Fibroblast of gingiva (primary cell): ENCODE data around the gene WDR33.

ENCODE experiments used
- DNase-seq: peaks from one replicate; pipeline ENCODE4 v3.0.0-alpha.2; 2011; ENCODE audit warnings: low read depth

WDR33 gene

DNA sequence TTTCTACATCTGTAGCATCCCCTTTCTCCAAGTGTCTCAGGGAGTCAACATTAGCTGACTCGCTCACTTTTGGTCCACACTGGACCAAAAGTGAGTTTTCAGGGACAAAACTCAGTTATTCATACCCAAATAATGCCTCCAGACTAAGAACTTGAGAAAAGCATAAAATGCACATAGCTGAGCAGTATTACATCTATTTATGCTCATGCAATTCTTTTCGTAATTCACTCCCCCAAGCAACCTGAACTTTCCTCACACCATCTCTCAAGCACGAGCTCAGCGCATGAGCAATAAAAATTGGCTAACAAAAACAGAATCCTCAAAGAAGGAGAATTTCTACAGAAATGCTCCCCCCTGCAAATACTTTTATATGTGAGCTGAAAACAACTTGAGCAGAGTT is 92.7 kb downstream of the WDR33 start:
- no peak for DNase-seq

DNA sequence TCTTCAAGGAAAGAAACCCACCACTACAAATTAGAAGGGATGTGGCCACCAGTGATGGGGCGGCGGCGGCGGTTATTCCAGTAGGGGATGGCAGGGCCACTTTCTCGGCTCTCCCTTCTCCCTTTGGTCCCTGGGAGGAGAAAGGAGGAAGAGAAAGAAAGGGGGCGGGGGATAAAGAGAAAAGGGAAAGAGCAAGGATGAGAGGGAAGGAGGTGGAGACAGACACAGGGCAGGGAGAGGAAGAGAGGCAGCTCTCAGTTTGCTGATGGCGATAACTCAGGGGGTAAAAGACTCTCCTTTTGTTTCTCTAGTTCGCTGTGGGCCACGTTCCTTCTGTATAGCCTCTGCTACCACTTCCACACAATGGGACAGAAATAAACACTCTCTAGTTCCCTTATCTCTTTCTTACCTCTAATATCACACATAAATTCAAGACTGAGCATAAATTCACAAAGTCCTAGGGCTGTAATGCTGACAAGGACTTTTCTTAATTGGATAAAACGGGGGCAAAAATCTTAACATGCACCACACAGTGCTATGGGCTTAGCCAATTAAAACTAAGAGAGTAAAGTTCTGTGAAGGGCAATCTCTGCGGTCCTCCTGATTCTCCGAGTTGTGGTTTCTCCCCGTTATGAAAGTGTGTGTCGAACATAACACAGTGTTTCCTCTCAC is 95.1 kb downstream of the WDR33 start:
- DNase-seq = no peak

DNA sequence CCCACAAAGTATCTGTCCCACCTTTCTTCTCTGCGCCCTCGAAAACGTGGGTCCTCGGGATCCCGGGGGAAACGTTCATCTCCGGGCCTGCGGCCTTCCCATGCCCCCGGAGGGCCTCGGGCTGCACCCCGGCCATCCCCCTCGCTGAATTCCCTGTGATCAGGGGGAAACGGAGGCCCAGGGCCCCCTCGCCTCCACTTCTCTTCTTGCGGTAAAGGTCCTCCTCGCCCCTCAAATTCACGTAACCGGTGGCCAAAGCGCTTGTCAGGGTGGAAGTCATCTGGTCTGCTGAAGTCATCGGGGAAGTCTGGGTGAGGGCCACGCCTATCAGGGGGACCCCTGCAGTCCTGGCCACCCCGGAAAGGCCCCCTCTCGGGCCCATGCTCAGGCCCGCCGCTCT is 97.4 kb downstream of the WDR33 start:
- no peak for DNase-seq

DNA sequence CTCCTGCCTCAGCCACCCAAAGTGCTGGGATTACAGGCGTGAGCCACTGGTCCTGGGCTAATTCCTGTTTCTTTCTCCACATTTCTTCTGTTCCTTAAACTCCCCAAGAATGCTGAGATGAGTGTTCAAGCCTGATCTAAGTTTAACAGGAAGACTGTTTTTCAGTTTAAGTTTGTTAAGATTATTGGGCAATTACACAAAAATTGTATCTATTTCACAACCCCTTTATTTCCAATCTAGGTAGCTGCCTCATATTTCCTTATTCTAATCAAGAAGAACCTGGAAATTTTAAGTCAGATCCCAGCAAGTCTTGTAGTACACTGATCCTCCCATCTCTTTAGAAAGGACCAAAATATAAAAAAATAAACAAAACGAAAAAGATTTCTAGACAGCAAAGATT is 98.0 kb downstream of the WDR33 start:
- no peak for DNase-seq

DNA sequence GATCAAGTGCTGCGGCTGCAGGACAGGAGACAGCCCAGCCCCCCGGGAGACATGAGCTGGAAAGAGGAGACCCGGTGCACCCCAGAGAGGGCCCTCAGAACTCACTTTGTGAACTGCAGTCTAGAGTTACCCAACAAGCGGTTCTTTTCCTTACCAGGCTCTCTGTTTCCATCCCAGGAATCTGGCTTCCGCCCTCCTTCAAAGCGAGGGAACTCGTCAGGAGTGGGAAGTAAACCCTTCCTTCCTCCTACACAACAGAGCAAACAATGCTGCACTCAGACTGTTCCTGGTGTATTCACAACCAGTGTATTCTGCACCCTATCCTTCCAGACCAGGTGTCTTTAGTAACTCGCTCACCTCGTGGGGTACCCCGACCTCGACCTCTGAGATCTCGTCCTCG is 101.6 kb downstream of the WDR33 start:
- DNase-seq = no peak

DNA sequence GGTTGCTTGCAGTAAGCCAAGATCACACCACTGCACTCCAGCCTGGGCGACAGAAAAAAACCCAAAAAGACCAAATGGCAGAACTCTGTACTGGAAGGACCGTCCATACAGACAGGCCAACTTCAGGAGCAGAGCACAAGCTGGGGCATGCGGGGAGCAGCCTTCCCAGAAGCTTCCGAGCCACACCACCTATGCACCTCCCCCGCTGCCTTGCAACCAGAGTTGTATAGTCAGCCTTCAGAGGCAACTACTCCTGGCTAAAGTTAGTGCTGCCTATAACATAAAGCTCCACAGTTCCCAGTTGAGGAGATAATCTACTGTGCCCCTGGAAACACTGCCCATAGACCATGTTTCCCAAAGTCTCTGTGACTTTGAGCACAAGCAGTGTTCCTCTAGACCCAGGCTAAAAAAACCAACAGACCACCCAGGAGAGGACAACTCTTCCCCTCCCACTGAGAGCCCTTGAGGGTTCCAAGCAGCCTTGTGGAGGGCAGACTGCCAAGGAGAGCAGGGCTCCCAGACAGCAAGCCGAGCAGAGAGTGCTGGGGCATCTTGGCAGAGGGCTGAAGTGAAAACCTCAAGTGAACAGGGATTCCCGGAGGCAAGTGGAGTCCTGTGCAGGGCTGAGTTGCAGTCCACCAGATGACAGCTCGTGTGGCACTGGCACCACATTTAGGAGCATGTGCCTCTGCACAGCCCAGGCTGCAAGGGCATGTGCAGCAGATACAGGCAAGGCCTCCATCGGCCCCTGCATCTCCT is 102.9 kb downstream of the WDR33 start:
- DNase-seq = peak; percentile 63

DNA sequence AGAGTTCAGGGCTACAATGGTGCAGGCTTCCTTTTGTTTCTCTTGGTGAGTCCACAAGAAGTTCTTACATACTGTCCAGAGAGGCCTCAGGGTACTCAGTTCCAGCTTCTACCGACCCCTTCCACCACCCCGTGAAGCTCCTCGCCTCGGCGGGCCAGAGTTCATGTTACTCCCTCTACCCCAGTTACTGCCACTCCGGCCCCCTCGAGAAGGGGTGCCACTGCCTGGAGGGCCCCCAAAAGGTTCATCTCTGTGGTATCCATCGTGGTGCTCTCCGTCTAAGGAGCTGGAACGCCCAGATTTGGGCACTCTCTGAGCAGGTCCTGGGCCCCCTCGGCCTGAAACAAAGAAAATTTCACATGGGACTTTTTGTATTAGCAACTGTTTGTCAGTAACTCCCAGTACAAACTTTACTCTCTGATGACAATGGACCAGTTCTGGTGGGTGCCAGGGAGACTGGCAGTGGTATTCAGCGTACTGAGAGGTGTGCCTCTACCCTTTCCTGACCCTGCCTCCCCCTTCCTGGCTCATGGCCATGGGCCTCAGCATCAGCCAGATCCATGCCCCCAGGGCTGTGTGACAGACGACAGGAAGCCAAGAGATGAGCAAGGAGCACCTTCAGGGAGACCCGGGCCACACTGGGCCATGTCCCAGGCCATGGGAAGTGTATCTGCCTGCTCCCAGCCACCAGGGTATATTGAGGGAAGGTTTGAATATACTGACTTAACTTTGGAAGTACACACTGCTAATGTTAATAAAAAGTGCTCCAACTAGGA is 104.6 kb downstream of the WDR33 start:
- DNase-seq = no peak

DNA sequence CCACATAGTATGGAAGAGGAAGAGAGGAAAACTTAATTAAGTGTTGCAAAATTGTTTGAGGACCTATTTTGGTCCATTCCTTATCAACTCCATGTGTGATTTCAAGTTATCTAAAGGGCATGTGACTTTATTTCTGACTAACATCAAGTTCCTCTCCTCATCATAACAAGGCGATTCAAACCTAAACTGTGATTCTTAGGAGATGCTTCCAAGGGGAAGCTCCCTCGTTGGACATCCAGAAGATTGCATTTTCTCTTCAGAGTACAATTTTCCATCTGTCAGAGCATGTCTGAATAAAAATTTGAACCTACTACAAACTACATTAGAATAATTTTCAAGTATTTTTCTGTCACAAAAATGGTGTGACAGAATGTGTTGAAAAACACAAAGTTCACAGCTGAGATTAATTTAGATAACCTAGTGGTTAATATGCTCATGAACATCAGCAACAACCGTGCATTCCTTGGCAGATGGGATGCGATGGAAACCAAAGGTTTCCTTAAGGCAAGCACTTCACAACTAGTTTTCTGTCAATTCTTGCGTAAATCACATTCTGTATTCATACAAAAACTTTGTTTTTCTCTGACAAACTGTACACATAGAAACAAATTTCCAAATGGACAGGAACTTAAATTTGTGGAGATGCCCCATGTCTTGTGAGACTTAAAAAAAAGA is 105.4 kb downstream of the WDR33 start:
- DNase-seq = peak; percentile 89

DNA sequence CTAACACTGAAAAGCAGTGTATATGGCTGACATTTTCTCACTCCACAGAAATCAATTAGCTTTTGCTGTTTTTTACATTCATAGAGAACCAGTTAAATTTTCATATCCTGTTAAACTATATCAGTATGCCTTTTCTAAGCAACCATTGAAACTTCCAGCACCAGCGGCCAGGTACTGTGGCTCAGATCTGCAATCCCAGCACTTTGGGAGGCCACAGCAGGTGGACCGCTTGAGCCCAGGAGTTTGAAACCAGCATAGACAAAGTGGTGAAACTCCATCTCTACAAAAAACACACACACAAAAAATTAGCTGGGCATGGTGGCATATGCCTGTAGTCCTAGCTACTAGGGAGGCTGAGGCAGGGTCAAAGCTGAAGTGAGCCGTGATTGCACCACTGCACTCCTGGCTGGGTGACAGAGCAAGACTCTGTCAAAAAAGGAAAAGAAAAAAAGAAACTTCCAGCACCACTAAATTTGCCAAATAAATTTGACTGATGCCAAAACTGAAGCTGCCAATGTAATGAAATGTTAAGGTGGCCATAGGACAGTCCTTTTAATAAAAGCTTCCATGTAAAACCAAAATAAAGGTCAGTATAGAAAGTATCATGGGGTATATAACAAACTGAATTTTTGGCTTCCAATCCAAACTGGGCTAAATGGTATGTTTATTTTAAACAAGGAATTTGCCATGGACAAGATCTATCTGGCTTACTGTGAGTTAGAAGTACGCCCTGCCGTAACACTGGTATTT is 106.2 kb downstream of the WDR33 start:
- DNase-seq = peak; percentile 60

DNA sequence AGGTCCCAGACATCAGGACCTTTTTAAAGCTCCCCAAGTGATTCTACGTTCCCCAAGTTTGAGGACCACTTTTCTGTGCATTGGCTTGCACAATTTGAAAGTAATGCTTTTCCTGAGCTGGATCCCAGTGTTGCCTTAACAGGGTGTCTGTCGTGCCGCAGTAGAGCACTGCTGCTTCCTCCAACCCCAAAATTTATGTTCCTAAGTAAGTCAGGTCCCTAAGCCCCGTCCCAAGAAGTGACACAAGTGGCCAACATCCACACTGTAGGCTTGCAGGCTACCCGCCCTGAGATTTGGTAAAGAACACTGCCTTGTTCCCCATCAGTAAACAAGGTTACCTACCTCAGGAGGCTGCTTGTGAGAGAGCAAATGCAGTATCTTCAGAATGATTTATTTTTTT is 107.7 kb downstream of the WDR33 start:
- DNase-seq = no peak

DNA sequence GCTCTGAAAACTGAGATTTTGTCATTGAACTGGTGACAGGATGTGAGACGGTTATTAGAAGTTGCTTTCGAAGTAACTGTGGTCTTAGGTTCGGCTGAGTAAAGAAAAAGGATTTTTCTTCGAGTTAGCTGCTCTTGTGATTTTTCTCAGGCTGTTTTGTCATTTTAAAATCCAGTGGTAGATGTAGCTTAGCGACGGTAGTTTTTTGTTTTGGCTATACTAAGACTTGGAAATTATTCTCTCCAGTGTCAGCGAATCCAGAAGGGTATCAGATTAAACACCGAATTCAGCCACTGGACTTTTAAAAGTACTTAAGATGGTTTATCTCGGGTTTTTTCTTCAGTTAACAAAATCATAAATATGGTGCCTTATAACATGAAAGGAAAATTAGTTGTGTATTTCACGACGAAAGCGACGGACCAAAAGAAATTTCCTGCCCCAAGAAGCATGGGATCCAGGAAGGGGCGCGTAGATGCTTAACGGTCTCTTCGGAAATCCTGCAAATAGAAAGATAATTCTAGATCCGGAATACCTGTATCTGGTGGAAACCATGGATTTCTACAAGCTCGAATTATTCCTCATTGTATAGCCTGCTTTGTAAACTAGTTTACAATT is 108.5 kb downstream of the WDR33 start:
- no peak for DNase-seq

DNA sequence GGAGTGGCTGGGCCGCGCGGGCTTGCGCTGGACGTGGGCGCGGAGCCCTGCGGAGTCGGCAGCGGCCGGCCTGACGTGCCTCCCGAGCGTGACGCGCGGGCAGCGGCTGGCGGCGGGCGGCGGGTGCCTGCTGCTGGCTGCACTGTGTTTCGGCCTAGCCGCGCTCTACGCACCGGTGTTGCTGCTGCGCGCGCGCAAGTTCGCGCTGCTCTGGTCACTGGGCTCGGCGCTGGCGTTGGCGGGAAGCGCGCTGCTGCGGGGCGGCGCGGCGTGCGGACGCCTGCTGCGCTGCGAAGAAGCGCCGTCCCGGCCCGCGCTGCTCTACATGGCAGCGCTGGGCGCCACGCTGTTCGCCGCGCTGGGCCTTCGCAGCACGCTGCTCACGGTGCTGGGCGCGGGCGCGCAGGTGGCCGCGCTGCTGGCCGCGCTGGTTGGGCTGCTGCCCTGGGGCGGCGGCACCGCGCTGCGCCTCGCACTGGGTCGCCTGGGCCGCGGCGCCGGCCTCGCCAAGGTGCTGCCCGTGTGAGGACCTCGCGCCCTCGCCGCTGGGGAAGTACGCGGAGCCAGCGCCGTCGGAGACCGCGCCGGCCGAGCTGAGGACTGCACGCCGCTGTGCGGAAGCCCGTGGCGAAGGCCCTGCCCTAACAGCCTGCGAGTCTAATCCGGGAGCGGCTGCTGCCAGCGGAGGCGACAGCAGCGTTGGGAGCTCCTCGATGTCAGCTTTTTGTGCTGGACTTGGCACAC is 109.1 kb downstream of the WDR33 start:
- peak; percentile 67 for DNase-seq

DNA sequence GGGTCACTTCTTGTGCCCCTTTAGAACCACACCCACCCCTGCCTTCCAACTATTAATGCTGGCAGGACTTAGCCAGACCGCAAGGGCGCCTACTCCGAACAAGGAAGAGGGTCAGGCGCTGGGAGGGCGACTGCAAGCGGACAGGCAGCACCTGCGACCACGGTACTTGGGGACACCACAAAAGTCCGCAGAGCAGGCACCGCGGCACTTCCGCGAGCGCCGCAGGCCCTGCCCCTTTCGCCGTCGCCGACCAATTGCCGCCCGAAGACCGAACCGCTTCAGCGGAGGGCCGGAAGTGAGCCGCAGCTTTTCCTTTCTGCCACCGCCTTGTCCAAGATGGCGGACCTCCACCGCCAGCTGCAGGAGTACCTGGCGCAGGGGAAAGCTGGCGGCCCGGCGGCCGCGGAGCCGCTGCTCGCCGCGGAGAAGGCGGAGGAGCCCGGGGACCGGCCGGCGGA is 109.7 kb downstream of the WDR33 start, which contains the start of gene SFT2D3:
Gene SFT2D3 (plus strand): TSS at position 305 of the 458 bp plus-strand sequence. CDS start 32 bp downstream, at position 337.
- DNase-seq = peak; percentile 89

DNA sequence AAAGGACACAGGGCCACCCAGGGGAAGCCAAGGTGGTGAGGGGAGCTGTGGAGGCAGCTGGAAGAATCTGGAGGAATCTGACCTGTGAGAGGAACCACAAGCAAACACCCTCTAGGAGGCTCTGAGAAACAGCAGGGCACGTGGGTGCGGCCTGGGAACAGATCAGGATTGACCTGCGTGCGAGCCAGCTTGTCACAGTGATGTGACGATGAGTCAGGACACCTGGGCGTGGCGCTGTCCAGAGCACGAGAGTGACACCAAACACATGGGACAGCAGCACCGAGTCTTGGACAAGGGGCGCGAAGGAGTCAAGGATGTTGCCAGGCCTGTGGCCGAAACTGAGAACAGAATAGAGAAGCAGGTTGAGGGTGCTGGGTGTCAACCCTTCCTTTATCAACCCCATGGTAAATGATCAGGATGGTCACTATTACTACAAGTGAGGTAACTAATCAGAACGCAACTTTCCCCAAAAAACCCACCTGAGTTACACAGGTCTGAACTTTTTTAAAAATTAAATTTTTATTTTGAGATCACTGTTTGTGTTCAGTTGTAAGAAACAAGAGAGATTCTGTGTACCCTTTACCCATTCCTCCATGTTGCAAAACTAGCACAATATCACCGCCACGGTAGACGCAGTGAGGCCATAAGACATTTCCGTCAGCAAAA is 110.3 kb downstream of the WDR33 start:
- no peak for DNase-seq

DNA sequence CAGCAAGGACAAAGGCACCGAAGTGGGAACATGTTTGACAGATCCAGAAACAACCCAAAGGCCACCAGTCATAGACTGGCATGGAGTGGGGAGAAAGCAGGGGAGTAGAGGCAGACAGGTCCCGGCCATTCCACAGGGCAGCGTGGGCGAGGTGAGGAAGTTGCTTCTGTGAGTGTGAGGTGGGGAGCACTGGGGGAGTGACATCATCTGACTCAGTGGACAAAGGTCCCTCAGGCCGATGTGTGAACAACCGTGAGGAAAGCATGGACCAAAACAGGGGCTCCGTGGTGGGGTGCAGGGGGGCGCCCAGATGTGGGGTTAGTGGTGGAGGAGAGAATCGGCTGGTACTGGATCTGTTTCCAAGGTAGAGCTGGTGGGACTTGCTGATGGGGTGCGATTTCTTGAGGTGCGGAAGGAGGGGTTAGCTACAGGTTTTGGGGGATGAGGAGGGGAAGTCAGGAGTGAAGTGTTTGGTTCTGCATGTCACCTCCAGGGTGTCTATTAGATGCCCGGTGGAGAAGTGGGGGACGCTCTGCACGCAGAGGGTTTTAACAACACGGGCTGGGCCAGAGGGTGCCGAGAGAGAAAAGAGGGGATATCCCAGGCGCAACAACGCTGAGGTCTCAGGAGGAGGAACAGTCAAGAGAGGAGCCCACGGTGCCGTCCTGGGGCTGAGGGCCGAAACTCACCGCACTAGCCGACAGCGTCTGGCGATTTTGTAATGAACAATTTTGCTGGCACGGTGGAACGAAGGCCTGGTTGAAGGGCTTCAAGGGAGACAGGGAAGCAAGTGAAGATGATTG is 112.2 kb downstream of the WDR33 start:
- DNase-seq = no peak

DNA sequence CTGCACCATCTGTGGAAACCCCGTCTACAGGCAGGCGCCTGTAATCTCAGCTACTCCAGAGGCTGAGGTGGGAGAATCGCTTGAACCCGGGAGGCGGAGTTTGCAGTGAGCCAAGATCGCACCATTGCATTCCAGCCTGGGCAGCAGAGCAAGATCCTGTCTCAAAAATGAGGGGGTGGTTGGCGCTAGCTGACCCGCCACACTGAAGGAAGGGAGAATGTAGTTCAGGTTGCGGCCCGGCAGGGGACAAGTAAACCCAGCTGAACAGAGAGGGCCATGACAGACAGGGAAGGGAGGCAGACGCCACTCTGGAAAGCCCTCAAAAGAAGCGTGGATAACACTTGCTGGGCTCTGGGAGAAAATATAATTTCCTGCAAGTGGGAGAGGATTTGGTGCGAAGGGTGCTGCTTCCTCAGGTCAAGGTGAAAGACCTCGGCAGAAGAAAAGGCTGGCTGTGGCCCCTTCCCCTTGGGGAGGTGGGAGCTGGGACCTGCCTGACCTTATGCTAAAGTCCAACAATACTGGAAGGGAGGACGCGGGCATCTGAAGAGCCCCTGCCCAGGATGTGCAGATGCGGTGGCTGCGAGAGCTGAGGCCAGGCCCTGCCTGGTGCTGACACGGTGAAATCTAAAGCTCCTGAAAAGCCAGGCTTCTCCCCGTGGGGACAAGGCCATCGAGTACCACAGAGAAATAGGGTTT is 113.3 kb downstream of the WDR33 start:
- no peak for DNase-seq

DNA sequence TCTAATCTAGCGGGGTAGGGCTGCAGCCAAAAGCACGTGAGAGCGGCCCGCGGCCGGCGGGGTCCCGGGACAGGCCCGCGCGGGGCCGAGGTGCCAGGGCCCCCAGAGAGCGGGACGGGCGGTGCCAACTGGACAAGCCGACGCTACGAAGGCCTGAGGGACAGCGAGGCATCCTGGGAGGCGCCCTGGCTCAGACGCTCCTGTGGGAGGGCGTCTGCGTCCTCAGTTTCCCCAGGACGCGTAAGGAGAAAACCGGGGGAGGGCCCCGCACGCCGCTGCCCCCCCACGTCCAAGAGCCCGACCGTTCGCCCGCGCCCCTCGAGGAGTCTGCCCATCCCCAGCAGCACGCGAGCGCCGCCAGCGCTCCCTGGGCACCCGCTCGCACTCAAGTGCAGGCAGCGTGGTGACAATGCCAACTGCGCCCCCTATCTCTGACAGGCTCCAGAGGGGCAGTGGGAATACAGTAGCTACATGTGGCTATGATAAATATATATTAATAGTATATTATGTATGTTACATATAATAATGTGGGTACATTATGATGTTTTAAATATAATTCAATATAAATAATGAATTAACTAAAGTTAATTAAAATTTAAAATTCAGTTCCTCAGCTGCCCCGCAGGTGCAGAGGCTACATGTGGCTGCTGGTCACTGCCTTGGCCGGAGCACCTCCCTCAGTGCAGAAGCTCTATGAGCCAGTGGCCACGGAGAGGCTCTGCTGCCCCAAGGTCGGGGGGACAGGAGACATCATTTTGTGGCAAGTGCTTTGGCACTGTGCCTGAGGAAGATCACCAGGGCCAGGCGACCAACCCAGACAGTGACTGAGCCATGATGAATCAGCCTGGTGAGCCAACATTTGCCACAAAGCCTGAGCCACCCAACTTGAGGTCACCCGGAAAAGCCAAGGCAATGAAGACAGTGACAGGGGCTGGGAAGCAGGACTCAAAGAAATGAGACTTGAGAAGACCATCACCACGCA is 115.2 kb downstream of the WDR33 start:
- DNase-seq = peak; percentile 40
